Measurements from ENCODE around the gene BDKRB2. TPM values are rescaled to one million over a fixed set of nuclear protein-coding genes. Genes with fewer than 3 reads are reported as not detected.

BDKRB2 gene
- total and polyA plus RNA-seq, 2 experiments from 2014 or later = 4.4 to 5.9 TPM

- Histone ChIP-seq H3K36me3 (replicated peaks; ENCODE audit: insufficient read depth, low read depth) (no peaks in the 10 kb centered on the region), H3K4me2 (no peak overlapping the region), H3K27me3 (no peaks in the 10 kb centered on the region), H3K4me1 (ENCODE audit: insufficient read depth) (peaks cover 8% of the 10 kb centered on the region), H3K4me3 (no peak overlapping the region), H3K9me3 (ENCODE audit: low read depth) (no peaks in the 10 kb centered on the region), H3K79me2 (no peaks in the 10 kb centered on the region), H2AFZ (no peak overlapping the region), H3K9me2 (replicated peaks; ENCODE audit: insufficient read depth) (no peaks in the 10 kb centered on the region), H4K20me1 (ENCODE audit: insufficient read depth, poor library complexity, severe bottlenecking) (no peaks in the 10 kb centered on the region), H3K27ac (peak overlapping the region; percentile 13)
- WGBS (ENCODE audit: low lambda C conversion rate, missing lambda C conversion rate) = 88% methylated on average over 4 of the region's 4 CpGs
- peak; percentile 2 for DNase-seq (ENCODE audit: low spot score)
- no peak for TF ChIP-seq CTCF (IDR thresholded peaks at IDR 0.05; ENCODE audit: poor library complexity)
- no peak for TF ChIP-seq EZH2 (IDR thresholded peaks at IDR 0.05; ENCODE audit: borderline replicate concordance)
- TF ChIP-seq EZH2phosphoT487 (IDR thresholded peaks at IDR 0.05; ENCODE audit: low read depth, severe bottlenecking, unreplicated experiment) = no peak
These were observed 36.1 kb upstream of the BDKRB2 start for GRCh38 chr14:96168581-96168980.

DNA sequence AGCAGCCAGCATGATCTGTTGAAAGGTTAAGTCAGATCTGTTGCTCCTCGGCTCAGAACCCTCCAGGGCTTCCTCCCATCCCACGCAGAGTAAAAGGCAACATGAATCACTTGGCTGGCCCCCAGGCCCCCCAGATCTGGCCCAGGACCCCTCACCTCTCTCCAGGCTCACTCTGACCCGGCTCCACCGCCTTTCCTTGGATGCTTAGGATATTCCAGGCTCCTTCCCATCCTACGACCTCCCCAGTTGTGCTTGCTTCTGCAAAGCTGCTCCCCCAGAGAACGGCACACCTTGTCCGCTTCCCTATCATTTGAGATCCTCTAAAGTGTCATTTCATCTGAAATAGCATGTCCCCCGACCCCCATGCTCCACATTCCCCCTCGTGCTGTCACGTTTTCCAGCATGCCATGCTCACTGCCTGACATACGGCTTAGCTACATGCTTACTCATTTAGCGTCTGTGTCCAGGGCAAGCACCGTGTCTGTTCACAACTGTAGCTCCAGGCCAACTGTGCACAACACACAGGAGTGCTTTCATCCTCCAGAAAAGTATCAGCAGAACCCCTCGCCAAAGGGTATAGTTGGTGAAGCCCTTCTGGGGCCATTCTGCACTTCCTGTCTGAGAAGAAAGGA lies 33.6 kb upstream of the BDKRB2 start:
- TF ChIP-seq EZH2phosphoT487 (IDR thresholded peaks at IDR 0.05; ENCODE audit: low read depth, severe bottlenecking, unreplicated experiment) (no peak), EZH2 (IDR thresholded peaks at IDR 0.05; ENCODE audit: borderline replicate concordance) (no peak), CTCF (IDR thresholded peaks at IDR 0.05; ENCODE audit: poor library complexity) (no peak)

DNA sequence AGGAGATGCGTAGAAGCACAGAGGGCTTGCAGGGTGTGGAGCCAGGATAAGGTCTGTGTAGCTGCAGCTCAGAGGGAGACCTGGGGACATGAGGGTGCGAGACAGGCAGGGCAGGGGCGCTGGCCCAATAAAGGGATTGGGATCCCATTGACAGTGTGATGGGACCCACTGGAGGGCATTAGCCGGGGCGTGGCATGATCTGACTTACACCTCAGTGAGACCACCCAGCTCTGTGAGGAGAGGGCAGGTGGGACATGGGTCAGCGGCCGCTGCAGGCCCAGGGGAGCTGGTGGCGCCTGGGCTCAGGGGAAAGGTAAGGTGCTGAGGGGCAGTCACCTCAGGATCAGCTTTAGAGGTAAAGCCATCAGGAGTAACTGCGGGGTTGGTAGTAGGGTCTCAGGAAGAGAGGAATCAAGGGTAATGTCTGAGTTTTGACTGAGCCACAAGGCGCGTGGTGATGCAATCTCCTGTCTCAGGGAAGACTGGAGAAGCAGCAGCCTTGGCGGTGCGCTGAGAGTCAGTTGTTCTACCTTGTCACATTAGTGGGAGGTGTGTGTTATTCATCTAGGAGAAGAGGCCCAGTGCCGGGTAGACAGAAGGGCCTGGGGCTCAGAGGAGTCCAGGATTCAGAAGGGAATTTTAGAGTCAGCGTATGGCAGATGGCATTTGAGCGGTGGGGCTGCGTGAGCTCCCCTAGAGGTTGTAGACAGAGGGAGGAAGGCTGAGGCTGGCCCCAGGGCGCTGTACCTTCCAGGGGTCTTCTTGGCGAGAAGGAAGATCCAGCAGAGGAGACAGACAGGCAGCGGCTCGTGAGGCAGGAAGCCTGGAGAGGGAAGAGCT lies 30.8 kb upstream of the BDKRB2 start:
- Histone ChIP-seq H3K79me2 (no peaks in the 10 kb centered on the region), H3K36me3 (replicated peaks; ENCODE audit: insufficient read depth, low read depth) (no peaks in the 10 kb centered on the region), H3K9me2 (replicated peaks; ENCODE audit: insufficient read depth) (no peaks in the 10 kb centered on the region), H3K27me3 (no peaks in the 10 kb centered on the region), H3K27ac (no peak overlapping the region), H3K4me2 (no peak overlapping the region), H2AFZ (no peak overlapping the region), H3K4me3 (no peak overlapping the region), H3K9me3 (ENCODE audit: low read depth) (no peaks in the 10 kb centered on the region), H3K4me1 (ENCODE audit: insufficient read depth) (peaks cover 14% of the 10 kb centered on the region), H4K20me1 (ENCODE audit: insufficient read depth, poor library complexity, severe bottlenecking) (no peaks in the 10 kb centered on the region)
- no peak for DNase-seq (ENCODE audit: low spot score)
- TF ChIP-seq CTCF (IDR thresholded peaks at IDR 0.05; ENCODE audit: poor library complexity) (no peak), EZH2 (IDR thresholded peaks at IDR 0.05; ENCODE audit: borderline replicate concordance) (no peak), EZH2phosphoT487 (IDR thresholded peaks at IDR 0.05; ENCODE audit: low read depth, severe bottlenecking, unreplicated experiment) (no peak)
- 93% methylated on average over 21 of the region's 21 CpGs for WGBS (ENCODE audit: low lambda C conversion rate, missing lambda C conversion rate)

More for the DNA sequence above, 33.6 kb upstream of the BDKRB2 start:
- H4K20me1 ChIP-seq (ENCODE audit: insufficient read depth, poor library complexity, severe bottlenecking) = no peaks in the 10 kb centered on the region
- no peaks in the 10 kb centered on the region for H3K27me3 ChIP-seq
- no peaks in the 10 kb centered on the region for H3K79me2 ChIP-seq
- no peaks in the 10 kb centered on the region for H3K9me3 ChIP-seq (ENCODE audit: low read depth)
- no peak overlapping the region for H3K27ac ChIP-seq
- H3K4me1 ChIP-seq (ENCODE audit: insufficient read depth) = peaks cover 8% of the 10 kb centered on the region
- H3K36me3 ChIP-seq (replicated peaks; ENCODE audit: insufficient read depth, low read depth) = no peaks in the 10 kb centered on the region
- DNase-seq (ENCODE audit: low spot score) = no peak
- H3K9me2 ChIP-seq (replicated peaks; ENCODE audit: insufficient read depth) = no peaks in the 10 kb centered on the region
- 75% methylated on average over 14 of the region's 14 CpGs for WGBS (ENCODE audit: low lambda C conversion rate, missing lambda C conversion rate)
- H3K4me3 ChIP-seq = no peak overlapping the region
- H2AFZ ChIP-seq = no peak overlapping the region
- H3K4me2 ChIP-seq = no peak overlapping the region
